Stimulated activated naive CD4-positive, alpha-beta T cell treated with Interleukin-2 at 50 U/mL for 16 hours (primary cell): ENCODE data around the gene FBXL16.

Experiments
- DNase-seq: peaks from one replicate; lab custom pipeline; 2025; lab: John Stamatoyannopoulos, UW

Gene FBXL16

GRCh38 chr16:676913-677312 is 28.7 kb downstream of the FBXL16 start:
- no peak for DNase-seq

- DNase-seq: no peak
These were observed 29.1 kb downstream of the FBXL16 start for GRCh38 chr16:676565-676902.

GRCh38 chr16:675884-676564 is 29.6 kb downstream of the FBXL16 start:
- DNase-seq: no peak

- DNase-seq: no peak
These were observed 30.4 kb downstream of the FBXL16 start, which contains the start of gene RHBDL1 for GRCh38 chr16:674968-675883. Gene RHBDL1 (plus strand): TSS chr16:675671. CDS start chr16:675791, 120 bp downstream.

- no peak for DNase-seq
These were observed 31.3 kb downstream of the FBXL16 start for GRCh38 chr16:674214-674881.

GRCh38 chr16:673399-673991 is 32.1 kb downstream of the FBXL16 start:
- no peak for DNase-seq

GRCh38 chr16:672851-673250 is 32.8 kb downstream of the FBXL16 start:
- DNase-seq: no peak

- no peak for DNase-seq
These were observed 33.2 kb downstream of the FBXL16 start for GRCh38 chr16:672371-672770.

- DNase-seq: no peak
These were observed 34.1 kb downstream of the FBXL16 start for GRCh38 chr16:671353-672131.

GRCh38 chr16:670485-671352 is 34.9 kb downstream of the FBXL16 start:
- DNase-seq: no peak

GRCh38 chr16:669666-670065 is 35.9 kb downstream of the FBXL16 start:
- no peak for DNase-seq

GRCh38 chr16:668519-669171 is 37.0 kb downstream of the FBXL16 start:
- no peak for DNase-seq

GRCh38 chr16:667780-668518 is 37.7 kb downstream of the FBXL16 start, which contains the start of gene RHOT2:
Gene RHOT2 (plus strand): TSS chr16:668132. CDS start chr16:668200, 68 bp downstream.
- DNase-seq: peak; percentile 92

GRCh38 chr16:667113-667779 is 38.4 kb downstream of the FBXL16 start:
- DNase-seq: no peak

GRCh38 chr16:666572-666971 is 39.0 kb downstream of the FBXL16 start:
- DNase-seq: no peak

GRCh38 chr16:662597-662996 is 43.0 kb downstream of the FBXL16 start:
- no peak for DNase-seq

- DNase-seq: no peak
These were observed 43.5 kb downstream of the FBXL16 start for GRCh38 chr16:662095-662494.

- no peak for DNase-seq
These were observed 44.3 kb downstream of the FBXL16 start for GRCh38 chr16:661184-661821.
